ENCODE results near the gene AP1S2. TPM values are rescaled to one million over a fixed set of nuclear protein-coding genes. Genes with fewer than 3 reads are reported as not detected.
"Not testable (repeated sequence)": the region's sequence is repeated elsewhere in the genome, so short reads cannot be mapped to it uniquely, and the experiment has no call there.

The AP1S2 gene
- total RNA-seq, result 37.5 and 39.8 TPM in 2 replicates

DNA sequence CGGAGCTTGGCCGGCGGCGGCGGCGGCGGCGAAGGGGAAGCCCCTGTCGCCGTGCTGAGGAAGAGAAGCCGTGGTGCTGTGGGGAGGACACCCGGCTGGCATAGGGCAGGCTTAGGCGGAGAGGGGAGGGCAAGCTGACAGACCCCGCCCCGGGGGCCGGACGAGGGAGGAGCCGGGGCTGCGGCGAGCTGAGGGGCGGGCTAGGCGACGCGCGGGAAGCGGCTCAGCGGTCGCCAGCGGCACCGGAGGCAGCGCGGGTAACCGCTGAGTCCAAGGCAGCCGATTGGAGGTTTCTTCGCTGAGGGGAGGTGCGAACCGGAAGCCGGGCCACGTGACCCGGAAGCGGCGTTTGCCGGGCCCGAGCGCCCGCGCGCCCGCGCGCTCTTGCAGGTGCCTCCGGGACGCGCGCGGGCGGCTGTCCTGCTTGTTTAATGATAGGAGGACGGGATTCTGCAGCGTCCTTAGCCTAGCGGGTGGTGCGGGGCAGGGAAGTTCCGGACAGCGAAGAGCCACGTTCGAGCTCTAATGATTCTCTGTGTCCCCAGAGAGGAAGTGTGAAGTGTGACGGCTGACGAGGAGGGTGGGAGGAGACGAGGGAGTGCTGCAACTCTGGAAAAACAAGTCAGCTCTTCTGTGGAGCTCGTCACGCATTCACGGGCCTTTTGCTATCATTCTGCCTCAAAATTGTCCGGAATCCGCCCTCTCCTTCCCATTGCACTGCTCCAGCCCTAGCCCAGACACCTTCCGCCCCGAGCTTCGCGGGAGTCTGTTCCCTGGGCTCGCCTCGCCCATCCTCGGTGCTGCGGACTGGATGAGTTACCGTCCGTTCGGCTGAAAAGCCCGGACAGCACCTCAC, at the start of gene AP1S2:
Gene AP1S2 (minus strand): TSS at position 102 of the 856 bp plus-strand sequence. CDS start 2,289 bp downstream, outside the sequence.
- intact Hi-C loops (cut with micrococcal nuclease), result loop anchor here (1.0 to 2.0 kb wide), 7 partner anchors 38 to 864 kb away; partner anchors contain the start of genes CA5B, PIGA, SYAP1 and ZRSR2

DNA sequence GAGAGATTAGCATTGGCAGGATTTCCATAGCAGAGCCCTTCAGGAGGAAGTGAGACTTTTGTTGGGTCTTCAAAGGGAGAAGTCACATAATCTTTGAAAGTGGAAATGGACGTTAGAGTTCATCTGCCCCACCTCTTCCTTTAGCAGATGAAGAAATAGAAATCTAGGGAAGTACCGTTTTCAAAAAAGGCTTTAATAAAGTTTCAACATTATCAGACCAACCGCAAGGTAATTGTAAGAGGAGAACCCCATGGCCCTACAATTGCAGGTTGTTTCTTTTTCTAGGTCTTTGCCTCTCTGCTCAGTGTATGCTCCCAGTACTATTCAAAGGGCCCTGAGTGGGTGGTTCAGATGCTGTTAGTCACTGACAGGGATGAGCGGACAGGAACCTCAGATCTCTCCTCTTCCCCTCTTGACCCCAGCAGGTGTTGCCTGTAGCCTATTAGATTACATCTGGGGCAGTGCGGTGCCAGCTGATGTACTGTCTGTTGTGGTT, 48.6 kb upstream of the AP1S2 start:
- intact Hi-C loops (cut with micrococcal nuclease), result no loop called here

DNA sequence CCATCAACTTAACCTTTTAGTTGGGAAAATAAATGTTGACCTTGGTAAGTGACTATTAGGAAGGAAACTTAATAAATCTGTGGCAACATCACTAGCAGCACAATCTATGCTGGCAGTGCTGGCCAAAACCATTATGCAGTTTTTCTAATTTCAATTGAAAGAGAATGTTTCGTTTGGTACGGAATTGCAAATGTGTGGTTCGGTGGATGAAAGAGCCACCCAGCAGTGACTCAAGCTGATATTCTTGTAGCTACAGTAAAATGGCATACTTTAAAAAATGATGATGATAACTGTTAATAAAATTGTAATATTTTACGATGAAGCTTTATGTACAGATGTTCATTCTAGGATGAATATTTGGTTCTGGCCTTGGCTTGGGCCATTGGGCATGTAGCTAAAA, 40.7 kb upstream of the AP1S2 start:
- intact Hi-C loops (cut with micrococcal nuclease), result no loop called here

DNA sequence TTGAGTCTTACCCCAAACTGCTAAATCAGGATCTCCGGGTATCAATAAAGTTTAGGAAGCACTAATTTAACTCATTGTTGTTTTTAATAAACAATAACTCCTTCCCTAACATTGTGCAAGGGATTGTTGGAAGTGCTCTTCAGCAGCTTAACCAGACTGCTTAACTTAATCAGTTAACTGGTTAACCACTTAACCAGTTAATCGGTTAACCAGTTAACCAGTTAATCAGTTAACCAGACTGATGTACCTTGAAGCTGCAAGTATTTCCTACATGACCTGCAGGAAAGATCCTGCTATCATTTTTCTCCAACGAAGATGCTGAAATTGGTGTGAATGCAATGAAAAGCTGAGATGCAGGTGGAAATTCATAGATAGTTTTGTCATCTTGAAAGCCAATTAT, 40.1 kb upstream of the AP1S2 start:
- intact Hi-C loops (cut with micrococcal nuclease), result no loop called here

DNA sequence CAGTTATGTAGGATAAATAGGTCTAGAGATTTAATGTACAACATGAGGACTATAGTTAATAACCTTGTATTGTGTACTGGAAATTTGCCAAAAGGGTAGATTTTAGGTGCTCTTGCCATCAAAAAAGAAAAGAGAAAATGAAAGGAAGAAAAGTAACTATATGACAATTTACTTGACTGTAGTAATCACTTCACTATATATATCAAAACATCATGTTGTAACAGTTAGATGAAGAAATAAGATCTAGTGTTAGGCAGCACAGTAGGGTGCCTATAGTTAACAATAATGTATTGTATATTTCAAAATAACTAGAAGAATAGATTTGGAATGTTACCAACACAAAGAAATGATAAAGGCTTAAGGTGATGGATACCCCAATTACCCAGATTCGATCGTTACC, 35.9 kb upstream of the AP1S2 start:
- intact Hi-C loops (cut with micrococcal nuclease), result no loop called here

DNA sequence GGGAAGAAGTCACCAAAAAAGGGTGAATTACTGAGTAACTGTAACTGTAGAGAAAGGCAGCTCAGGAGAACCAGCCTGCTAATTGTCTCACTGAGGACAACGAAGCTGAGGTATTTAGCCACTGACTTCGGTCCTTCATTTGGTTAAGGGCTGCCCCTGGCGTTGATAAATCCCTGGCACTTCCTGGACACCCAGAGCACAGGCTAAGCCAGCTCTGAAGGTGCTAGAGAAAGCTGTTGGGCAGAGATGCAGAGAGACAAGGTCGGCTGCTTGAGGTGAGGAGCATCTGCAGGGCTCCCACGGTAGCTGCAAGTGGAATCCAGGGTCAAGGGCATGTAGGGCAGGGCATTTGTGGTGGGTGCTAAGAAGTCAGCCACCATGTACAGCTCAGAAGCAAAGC, 33.4 kb upstream of the AP1S2 start:
- intact Hi-C loops (cut with micrococcal nuclease), result no loop called here

DNA sequence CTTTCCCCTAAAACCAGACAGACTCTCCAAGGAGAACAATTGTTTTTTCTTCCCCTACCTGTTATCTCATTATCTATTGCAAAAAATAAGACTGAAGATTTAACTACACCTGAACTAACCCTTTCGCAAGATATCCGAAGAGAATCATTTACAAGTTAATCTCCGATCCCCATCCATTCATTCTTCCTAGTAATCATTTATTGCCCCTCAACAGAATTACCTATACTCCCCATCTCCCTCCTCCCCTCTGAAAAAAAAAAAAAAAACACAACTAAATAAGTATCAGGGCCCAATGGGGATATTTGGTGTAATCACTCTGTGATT, 28.9 kb upstream of the AP1S2 start:
- intact Hi-C loops (cut with micrococcal nuclease), result no loop called here

DNA sequence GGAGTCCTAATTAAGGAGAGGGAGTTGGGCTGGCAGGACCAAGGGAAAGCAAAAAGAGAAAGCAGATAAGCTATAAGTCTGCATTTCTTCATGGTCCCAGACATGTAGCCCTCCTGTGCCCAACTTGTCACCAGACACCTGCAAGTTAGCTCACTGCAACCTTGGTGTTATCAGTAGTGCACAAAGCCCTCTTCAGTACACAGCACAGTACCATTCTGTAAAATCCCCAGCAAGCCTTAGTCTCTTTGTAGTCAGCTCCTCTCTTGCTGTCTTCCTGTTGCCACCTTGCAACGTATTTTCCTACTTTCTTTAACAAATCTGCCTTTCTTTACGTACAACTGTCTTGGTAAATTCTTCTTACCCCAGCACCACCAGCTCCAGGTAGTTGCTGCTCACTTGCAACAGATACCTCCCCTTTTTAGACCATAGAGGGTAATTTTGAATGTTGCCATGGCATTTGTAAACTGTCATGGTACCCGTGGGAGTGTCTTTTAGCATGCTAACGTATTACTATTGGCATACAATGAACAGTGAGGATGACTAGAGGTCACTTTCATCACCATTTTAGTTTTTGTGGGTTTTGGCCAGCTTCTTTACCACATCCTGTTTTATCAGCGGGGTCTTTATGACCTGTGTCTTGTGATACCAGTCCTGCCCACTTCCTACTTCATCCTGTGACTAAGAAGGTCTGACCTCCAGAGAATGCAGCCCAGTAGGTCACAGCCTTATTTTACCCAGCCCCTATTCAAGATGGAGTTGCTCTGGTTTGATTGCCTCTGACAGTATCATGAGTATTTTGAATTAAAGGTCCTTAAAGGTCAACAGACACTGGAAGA, 28.3 kb upstream of the AP1S2 start:
- intact Hi-C loops (cut with micrococcal nuclease), result no loop called here

DNA sequence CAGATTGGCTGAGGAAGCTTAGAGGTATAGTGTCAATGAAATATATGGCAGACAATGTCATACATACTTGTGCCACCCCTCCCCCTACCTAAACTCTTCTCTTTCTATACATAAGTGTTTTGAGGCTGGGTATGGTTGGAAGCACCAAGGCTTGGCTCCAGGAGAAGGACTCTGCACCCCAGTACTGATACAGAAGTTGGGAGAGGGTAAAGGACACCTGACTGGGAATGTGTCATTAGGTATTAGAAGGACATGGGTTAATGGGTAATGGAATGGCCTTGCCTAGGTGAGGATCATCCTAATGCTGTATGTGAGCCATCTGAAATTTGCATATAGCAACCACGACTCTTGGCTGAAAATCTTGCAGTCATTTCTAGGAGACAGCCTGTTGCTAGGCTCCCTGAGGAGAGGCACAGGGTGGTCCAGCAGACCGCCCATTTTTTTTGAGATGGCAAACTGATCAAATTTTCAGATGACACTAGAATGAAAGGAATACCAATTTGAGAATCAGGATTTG, 26.8 kb upstream of the AP1S2 start:
- intact Hi-C loops (cut with micrococcal nuclease), result no loop called here

DNA sequence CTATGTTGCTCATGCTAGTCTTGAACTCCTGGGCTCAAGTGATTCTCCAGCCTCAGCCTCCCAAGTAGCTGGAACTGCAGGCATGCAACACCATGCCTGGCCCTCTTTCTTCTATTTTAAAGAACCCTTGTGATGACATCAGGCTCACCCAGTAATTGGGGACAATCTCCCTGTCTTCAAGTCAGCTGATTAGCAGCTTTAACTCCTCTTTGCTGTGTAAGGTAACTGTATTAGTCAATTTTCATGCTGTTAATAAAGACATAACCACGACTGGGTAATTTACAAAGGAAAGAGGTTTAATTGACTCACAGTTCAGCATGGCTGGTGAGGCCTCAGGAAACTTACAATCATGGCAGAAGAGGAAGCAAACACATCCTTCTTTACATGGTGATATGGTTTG, 23.3 kb upstream of the AP1S2 start:
- intact Hi-C loops (cut with micrococcal nuclease), result not testable (repeated sequence)

DNA sequence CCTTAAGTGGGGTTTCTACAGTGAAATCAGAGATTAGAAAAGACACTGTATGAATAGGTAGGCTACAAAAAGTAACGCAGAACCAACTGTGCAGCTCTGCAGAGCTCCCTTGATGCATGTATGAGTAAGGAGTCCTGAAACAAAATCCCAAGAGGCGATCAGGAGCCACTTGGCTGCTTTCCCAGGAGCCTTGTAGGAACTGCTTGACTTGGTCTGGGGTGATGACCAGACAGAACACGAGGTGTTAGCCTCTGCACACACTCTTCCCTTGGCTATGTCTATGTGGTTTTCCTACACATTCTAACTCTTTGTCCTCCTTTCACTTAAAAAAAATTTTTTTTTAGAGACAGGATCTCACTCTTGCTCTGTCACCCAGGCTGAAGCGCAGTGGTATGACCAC, 22.8 kb upstream of the AP1S2 start:
- intact Hi-C loops (cut with micrococcal nuclease), result no loop called here

DNA sequence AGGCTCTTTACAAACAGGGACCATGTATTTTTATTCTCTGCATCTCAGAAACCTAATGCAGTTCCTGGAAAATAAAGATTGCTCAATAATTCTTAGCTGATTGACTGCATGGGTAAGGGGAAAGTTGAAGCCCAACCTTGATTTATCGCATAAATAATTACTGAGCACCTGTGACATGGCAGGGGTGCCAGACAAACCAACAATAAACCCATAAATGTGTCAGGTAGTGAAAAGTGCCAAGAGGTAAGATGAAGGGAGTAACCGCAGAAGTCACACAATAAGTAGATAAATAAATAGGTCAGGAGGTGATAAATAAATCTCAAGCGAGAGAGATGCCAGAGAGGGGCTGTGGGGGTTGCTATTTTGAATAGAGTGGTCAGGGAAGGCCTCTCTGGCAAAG, 20.1 kb upstream of the AP1S2 start:
- intact Hi-C loops (cut with micrococcal nuclease), result no loop called here

DNA sequence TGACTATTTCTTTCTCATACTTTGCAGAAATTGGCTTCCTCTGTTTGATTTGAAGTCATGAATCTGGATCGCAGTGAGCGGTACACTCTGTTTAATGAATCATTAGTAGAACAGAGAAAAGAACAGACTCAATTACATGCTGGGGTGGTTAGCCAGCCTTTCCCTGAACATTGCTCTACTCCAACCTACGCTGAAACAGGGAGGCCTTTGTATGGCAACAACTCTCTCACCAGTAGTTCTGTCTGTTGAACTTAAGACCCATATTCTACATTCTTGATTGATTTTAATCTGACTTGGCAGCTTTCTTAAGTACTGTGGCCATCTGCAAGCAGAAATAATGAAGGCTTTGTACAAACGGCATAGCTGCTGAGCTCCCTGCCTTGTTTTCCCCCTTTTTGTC, 19.0 kb upstream of the AP1S2 start:
- intact Hi-C loops (cut with micrococcal nuclease), result no loop called here

DNA sequence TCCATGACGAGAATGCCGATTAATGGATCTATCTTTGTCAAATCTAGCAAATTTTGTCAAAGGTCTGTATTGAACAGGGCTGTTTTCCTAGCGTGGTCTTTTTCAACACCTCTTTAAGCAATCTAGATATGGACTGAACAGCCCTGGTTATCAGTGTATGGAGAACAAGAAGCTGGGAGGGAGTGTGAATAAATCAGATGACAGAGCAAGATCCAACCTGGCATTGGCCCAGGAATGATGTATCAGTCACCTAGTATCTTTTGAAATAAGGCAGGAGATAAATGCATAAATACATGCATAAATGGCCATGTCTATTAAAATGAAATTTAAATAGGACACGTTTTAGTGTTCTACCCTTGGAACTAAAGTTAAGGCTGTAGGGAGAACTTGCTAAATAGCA, 15.7 kb upstream of the AP1S2 start:
- intact Hi-C loops (cut with micrococcal nuclease), result no loop called here

DNA sequence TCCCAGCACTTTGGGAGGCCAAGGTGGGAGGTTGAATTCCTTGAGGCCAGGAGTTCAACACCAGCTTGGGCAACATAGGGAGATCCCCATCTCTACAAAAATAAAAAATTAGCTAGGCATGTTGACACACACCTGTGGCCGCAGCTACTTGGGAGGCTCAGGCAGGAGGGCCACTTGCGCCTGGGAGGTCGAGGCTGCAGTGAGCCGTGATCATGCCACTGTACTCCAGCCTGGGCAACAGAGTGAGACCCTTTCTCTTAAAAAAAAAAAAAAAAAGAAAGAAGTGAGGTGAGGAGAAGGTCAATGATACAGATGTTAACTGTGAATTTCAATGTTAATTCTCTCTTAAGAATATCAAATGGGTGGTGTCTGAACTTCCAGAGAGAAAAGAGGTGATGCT, 15.1 kb upstream of the AP1S2 start:
- intact Hi-C loops (cut with micrococcal nuclease), result no loop called here

DNA sequence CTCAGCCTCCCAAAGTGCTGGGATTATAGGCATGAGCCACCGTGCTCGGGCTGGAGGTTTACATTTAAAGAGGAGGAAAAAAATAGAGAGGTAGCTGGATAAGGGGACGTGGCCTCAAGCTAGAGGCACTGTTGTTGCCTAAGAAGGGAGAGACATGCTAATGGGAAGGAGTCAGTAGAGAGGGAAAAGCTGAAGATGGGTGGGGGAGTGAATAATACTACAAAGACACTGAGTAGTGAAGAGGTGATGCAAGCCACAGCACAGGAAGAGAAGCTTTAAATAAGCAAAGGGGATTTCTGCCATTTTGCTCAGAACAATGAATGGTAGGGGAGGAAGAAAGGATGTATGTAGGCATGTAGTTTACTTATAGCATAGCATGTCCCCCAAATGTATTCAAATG, 11.5 kb upstream of the AP1S2 start:
- intact Hi-C loops (cut with micrococcal nuclease), result no loop called here

DNA sequence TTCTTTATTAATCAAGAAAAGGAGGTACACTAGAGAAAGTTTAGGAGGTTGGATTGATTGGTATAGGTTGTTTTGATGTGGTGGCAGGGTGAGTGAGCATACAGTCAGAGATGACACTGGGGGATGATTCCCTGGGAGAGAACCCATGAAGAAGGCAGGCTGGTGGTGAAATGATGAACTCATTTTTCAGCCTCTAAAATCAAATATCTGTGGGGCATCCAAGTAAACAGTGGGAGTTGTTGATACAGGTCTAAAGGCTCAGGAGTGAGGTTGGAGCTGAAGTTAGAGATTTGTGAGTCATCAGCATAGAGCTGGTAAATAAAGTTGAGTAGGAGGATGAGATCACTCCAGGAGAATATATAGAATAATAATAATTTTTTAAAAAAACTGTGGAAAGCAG, 10.0 kb upstream of the AP1S2 start:
- intact Hi-C loops (cut with micrococcal nuclease), result no loop called here

DNA sequence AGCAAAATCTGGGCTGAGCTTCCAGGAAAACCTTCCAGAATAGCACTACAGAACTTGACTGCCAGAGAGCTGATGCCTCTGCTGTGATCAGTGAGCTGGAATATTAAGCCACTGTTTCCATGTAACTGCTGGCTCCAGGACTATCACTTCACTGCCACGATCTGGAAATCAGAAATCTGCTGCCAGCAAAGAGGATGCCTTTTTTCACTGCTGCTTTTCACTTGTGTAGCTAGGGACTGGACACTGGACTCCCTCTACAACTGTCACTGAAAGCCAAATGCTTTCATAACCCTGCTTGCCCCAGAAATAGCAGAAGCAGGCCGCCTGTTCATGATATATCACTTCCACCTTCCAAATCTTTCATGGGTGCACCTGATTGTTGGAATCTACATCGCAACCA, 9.4 kb upstream of the AP1S2 start:
- intact Hi-C loops (cut with micrococcal nuclease), result no loop called here

DNA sequence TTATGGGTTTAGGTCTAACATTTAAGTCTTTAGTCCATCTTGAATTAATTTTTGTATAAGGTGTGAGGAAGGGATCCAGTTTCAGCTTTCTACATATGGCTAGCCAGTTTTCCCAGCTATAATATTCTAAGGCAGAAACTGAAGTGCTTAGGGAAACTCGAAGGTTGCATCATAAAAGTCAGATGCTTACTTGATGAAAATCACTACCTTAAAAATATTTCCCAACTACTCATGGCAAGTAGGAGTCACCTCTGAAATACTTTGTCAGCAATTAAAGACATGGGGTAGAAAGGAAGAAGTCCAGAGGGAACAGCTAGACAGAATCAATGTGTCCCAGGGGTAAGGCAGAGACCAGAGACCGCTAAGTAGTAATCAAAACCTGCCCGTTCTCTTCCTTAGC, 6.3 kb upstream of the AP1S2 start:
- intact Hi-C loops (cut with micrococcal nuclease), result no loop called here

DNA sequence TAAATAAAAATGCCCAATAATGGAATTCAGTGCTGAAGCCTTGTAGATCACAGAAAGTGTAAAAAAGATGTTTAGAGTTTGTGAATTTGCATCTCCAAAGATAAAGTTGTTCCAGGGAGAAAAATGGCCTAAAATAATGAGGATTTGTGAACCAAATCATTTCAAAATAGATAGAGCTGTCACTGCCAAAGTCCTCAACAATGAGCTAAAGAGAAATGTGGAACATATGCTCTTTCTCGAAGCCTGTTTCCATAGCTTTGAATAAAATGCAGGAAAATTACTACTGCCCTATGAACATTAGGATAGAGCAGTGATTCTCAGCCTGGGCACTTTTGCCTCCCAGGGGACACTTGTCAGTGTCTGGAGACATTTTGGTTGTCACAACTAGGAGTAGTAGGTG, 3.4 kb upstream of the AP1S2 start:
- intact Hi-C loops (cut with micrococcal nuclease), result no loop called here

DNA sequence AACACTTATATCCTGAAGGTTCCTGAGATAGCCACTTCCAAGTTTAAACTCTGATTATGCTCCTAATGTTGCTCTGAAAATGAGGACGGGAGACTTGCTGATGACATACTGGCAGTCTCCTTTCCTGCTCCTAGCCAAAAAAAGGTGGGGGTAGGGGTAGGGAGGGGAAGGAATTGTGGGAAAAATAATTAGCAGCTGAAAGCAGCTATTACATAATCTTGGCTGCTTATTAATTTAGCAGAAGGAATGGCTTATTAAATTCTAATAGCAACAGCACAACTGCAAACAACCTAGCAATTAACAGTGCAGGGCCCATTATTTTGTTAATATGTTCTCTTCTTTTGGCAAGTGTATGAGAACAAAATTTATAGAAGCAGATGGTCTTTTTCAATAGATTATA, 2.0 kb upstream of the AP1S2 start:
- intact Hi-C loops (cut with micrococcal nuclease), result no loop called here

DNA sequence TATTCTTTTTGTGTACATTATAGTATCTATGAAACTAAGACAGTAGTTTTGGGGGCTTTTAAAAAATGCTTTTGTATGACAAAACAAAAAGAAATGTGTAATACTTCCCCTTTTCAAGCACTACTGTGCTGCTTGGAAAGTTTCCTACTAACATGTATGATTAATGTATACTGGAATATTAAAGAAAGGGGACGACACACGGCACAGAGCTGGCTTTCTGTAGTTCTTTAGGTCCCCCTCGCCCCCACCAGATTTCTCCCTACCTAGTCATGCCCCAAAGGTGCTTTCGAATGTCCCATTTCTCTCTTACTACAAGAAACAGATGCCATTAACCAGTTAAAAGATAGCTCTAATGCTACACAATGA, 1.6 kb upstream of the AP1S2 start:
- intact Hi-C loops (cut with micrococcal nuclease), result no loop called here
